NCI-H1092 (cell line): ENCODE results near the gene MED31.
A peak's percentile ranks its signal among the peaks of the same experiment; 100 is the strongest.
"Not testable (repeated sequence)": the region's sequence is repeated elsewhere in the genome, so short reads cannot be mapped to it uniquely, and the experiment has no call there.

ENCODE experiments used
- DNase-seq: peaks from one replicate; lab custom pipeline; 2025; lab: John Stamatoyannopoulos, UW

The MED31 gene

GRCh38 chr17:6655732-6656361, 4.4 kb upstream of the MED31 start:
- DNase-seq = not testable (repeated sequence)

DNA sequence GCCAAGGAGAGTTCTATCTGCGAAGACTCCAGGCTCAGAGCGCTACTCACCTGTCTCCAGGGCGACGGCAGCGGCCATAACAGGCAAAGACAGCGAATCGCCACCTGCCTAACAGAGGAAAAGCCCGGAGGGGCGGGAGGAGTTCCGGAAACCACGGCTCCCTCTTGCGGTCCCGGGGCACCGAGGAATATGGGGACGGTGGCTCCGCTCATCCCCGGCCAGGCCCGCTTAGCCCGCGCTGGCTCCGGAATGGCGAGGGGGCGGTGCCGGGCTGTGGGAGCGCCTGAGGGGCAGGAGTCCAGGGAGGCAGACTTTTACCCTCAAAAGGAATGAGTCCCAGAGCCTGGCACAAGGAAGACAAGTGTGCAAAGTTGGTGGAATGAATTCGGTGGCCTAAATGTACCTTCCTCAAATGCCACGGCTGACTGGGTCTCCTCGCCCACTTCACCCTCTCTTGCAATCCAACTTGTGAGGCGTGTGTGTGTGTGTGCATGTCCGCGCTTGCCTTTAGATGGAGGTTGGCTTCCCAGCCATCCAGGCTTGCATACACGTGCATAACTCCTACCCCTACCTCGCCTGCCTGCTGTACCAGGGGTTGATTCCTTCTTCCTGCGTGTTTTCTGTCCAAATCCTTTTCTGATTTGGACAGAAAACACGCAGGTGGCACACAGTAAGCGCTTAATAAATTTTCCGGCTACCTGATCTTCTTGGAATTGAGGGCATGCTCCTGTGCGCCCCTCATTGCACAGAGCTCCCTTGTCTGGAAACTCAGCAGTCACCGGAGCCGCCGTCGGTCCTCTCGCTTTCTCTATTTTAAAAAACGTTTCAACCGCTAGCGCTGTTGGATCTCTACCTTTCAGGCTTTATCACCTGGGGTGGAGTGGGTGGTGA, 3.7 kb upstream of the MED31 start:
- DNase-seq = peak; percentile 16

DNA sequence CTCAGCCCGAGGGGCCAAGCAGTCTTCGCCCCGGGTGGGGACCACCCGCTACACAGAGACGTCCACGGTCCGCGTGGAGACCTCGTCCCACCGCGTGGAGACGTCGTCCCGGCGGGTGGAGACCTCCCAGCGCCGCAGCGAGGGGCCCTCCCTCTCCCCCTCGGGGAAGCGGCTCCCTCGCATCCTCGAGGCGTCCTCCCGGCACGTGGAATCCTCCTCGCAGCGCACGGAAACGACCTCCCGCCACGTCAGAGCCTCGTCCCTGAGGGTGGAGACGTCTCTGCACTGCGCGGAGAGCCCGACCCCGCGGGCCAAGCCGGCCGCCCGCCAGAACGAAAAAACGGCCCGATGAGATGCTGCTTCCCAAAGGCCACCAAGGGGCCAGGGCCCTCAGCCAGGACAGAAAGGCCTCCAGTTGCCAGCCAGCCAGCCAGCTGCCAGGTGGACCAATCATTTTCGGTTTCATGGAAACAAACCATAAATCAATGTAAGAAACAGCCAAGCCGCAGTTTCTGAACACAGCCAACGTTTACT, 581 bp upstream of the MED31 start:
- DNase-seq = no peak

GRCh38 chr17:6648181-6648580, 3.2 kb downstream of the MED31 start:
- DNase-seq = no peak

DNA sequence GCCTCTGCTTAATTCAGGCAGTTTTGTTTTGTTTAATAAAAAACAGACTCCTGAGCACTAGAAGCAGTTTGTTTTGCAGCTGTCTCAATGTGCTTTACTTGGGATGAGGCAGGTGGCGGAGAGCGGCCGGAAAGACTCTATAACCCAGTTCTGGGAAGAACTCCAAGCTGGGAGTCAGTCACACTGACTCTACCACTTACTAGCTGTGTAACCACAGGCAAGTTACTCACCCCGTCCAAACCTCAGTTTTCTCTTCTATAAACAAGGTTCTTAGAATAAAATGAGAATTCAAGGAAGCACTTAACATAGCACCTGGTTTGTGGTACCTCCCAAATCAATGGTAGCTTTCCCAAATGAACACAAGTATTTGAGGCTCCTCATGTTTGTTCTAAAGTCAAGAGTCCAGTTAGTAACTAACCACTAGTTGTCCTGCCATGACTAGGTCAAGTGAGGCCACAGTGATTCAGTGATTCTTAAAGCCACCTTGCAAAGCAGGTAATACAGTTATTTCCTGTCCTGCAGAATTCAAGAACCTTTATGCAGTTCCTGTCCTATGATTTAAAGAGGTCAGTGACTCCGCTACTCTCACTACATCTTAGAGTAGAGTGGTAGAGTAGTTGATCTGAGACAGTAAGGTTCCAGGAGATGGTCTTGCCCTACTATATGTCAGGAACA, 7.8 kb downstream of the MED31 start:
- DNase-seq = no peak

GRCh38 chr17:6642592-6642991, 8.8 kb downstream of the MED31 start:
- no peak for DNase-seq

DNA sequence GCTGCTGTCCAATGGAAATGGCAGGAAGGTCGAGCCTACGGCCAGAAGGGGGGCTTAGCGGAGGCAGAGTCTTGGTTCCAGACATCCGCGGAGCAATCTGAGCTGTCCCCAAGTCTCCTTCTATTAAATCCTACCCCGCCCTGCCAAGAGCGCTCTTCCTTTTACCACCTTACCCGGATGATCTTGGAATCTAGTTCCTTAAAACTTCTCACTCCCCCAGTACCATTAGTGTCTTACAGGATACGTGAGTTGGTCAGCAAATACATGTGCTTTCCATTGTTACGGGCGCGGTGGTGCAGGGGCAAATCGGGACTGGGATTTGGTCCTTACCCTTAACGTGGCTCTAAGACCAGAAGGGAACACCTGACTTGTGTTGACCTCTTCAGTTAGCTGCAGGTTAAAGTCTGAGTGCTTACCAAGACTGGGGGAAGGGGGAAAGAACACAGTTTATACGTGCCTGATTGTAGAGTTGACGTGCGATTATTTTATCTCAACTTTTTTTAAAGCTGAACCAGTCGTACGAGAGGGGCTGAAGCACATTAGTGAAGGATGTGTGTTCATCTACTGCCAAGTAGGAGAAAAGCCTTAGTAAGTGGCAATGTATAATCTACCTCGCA, 10.1 kb downstream of the MED31 start:
- DNase-seq = no peak

DNA sequence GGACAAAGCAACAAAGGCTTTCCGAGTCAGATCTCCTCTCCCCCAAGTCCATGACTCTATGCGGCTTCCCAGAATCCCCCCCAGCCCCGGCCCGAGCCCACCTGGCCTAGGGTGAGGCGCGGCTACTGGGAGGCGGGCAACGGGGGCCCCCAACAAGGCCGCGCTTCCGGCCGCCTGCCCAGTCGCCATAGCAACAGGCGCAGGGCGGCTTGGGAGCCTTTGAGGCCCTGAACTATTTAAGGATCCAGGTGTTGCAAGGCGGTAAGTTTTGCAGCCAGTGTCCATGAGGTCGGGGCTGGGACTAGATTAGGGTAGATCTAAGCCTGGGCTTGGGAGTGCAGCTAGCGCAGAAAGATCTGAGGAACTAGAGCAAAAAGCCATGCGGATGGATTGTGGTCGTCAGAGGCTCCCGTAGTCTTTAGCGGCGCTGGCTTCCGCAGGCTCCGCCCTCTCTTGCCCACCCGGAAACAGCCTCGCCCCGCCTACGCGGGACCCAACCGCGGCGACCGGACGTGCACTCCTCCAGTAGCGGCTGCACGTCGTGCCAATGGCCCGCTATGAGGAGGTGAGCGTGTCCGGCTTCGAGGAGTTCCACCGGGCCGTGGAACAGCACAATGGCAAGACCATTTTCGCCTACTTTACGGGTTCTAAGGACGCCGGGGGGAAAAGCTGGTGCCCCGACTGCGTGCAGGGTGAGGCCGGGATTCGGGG, 10.7 kb downstream of the MED31 start, which contains the start of the genes KIAA0753 and TXNDC17:
TSS of gene KIAA0753 (minus strand) at position 176 of the 711 bp plus-strand sequence. CDS start 5,608 bp downstream, outside the sequence.
TSS of gene TXNDC17 (plus strand) at position 525 of the 711 bp plus-strand sequence. CDS start at position 548, 23 bp downstream.
- DNase-seq = peak; percentile 65

GRCh38 chr17:6639586-6640535, 11.5 kb downstream of the MED31 start:
- no peak for DNase-seq

DNA sequence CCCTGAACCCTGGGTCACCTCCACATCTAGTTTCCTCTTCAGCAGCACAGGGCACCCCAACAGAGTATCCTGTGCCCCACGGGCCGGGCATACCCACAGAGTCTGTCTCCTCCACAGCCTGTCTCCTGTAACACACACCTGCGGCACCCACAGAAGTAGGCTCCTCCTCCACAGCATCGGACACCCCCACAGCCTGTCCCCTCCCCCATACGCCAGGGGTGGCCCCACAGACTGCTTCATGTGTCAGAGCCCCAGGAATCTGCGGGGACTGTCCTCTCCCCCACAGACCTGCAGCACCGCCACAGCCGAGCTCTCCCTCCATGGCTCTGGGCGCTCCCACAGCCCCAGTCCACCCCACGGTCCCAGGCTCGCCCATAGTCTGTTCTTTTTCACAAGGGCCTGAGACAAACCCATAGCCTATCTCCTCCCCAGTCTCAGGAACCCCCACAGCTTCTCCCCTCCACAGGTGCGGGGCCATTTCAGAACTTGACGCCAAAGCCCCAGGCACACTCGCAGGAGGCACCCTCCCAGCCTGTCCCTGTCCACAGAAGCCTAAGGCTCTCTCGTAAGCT, 12.3 kb downstream of the MED31 start:
- DNase-seq = no peak

DNA sequence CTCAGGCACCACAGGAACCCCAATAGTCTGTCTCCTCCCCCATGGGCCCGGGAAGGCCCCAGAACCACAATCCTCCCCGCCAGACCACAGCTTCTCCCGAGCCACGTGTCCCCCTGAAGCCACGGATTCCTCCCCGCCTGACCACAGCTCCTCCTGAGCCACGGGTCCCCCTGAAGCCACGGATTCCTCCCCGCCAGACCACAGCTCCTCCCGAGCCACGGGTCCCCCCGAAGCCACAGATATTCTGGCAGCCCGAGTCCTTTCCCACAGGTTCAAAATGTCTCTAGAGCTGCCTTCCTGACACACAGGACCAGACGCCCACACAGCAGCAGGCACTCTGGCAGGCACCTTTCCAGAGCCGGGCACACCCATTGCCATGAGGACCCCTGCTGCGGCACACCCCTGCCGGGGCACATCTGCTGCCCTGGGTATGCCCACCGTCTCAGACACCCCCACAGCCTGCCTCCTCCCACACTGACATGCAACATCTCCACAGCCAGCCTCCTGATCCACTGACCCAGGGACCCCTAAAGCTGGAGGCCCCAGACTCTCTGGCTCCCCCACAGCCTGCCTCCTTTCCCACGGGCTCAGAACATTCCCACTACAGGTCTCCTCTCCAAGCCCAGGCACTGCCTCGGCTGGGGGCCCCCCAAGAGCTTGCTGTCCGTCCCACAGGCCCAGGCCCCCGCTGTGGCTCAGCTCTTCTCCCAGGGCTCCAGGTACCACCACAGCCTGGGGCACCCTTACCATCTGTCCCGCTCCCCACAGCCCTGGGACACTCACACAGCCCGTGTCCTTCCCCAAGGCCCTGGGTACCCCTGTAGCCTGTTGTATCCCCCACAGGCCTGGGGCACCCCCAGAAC, 13.1 kb downstream of the MED31 start:
- no peak for DNase-seq

DNA sequence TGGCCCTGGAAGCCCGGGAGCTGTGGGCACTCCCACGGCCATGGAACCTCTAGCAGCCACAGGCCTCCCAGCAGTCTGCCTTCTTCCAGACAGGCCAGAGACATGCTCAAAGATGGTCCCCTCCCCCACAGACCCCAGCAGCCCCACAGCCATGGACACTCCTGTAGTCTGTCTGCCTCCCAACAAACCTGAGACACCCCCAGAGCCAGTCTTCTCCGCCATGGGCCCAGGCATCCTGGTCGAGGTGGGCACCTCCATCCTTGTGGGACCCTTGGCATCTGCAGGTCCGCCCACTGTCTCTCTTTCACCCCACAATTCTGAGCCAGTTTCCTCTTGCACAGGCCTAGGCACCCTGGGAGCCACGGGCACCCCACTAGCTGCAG, 14.0 kb downstream of the MED31 start:
- no peak for DNase-seq

GRCh38 chr17:6636616-6637457, 14.6 kb downstream of the MED31 start:
- DNase-seq = no peak

DNA sequence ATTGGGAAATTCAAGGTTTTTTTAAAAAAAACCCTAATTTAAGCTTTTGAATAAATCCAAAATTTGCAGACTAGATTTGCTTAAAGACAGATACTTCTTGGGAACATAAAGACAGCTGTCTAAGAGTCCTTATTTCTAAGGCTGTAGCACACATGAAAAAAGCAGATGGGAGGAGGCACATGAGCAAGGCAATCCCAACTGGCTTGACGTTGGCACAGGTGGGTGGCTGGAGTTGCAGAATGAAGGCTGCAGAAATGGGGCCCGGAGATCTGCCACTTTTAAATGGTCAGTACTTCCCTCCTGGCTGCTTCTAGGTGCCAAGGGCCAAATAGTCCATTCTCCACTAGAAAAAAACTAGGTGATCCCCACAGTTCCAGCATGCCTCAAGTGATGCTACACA, 15.3 kb downstream of the MED31 start:
- DNase-seq = no peak

DNA sequence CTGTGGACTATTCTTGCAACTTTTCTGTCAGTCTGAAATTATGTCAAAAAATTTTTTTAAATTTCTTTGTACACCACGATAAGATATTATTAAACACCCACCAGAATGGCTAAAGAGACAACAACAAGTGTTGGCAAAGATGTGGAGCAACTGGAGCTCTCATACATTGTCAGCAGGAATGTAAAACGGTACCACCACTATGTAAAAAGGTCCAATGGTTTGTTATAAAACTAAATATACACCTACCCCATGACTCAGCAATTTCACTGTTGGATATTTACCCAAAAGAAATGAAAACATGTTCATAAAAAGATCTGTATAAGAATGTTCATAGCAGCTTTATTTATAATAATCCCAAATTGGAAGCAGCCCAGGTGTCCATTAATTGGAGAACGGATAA, 18.1 kb downstream of the MED31 start:
- no peak for DNase-seq

GRCh38 chr17:6632530-6632929, 18.9 kb downstream of the MED31 start:
- no peak for DNase-seq

DNA sequence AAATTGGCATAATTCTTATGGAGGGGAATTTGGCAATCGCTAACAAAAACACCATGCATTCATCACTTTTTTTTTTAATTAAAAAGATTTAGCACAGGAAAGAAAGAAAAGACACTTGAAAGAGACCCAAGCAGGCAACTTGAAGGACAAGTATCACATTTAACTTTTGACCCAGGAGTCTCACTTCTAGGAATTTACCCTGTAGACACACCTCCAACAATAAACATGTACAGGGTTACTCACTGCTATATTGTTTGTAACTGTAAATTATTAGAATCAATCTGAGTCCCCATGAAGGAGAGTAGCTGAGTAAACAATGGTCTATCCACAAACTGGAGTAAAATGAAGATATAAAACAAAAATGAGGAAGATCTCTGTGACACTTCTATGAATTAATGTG, 21.0 kb downstream of the MED31 start:
- DNase-seq = no peak

- no peak for DNase-seq
Observed at GRCh38 chr17:6627019-6627418, 24.4 kb downstream of the MED31 start.
